GM13976 (cell line): ENCODE results near the gene SETD1B.

ENCODE experiments used
- DNase-seq: peaks from one replicate; pipeline ENCODE4 v3.0.0; 2012; ENCODE audit warnings: low spot score
- CTCF ChIP-seq: IDR thresholded peaks from 2 replicates; pipeline ENCODE4 v1.5.1; 2012; ENCODE audit warnings: borderline replicate concordance, mild to moderate bottlenecking; ENCODE audit not compliant: insufficient read depth; ENCODE audit errors: extremely low read depth, missing control alignments, control extremely low read depth
- in situ Hi-C: fragments of 300-500 bp; cut with MboI; formaldehyde crosslinking; loops from one replicate; pipeline ENCODE4 v1.12.0; 2022; ENCODE audit warnings: low sequenced_read_pairs, mixed read lengths, inconsistent platforms; ENCODE audit not compliant: unreplicated experiment

SETD1B gene

GRCh38 chr12:121813951-121814350, 10.1 kb downstream of the SETD1B start:
- no peak for TF ChIP-seq CTCF
- in situ Hi-C loops: no loop called here
- no peak for DNase-seq

GRCh38 chr12:121814429-121815119, 10.8 kb downstream of the SETD1B start:
- no peak for DNase-seq
- in situ Hi-C loops: no loop called here
- TF ChIP-seq CTCF: no peak

- DNase-seq: no peak
Observed at GRCh38 chr12:121815263-121815662, 11.5 kb downstream of the SETD1B start.

GRCh38 chr12:121816925-121817647, 13.3 kb downstream of the SETD1B start:
- no peak for TF ChIP-seq CTCF
- in situ Hi-C loops: no loop called here
- DNase-seq: no peak

More at GRCh38 chr12:121815263-121815662, 11.5 kb downstream of the SETD1B start:
- TF ChIP-seq CTCF: no peak
- in situ Hi-C loops: no loop called here

DNA sequence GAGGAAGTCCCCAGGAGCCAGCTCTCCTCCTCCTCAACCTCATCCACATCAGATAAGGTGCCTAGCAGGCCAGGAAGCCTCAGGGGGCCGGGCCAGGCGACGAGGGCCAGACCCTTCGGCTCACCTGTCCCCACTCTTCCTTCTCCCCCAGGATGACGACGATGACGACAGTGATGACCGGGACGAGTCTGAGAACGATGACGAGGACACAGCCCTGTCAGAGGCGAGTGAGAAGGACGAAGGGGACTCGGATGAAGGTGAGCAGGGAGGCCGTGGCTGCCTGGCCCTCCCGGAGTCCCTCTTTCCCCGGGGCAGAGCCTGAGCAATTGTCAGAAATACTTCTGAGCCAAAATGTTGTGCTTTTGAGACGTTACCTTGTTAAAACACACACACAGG, 13.8 kb downstream of the SETD1B start:
- DNase-seq: no peak
- TF ChIP-seq CTCF: no peak
- in situ Hi-C loops: no loop called here

DNA sequence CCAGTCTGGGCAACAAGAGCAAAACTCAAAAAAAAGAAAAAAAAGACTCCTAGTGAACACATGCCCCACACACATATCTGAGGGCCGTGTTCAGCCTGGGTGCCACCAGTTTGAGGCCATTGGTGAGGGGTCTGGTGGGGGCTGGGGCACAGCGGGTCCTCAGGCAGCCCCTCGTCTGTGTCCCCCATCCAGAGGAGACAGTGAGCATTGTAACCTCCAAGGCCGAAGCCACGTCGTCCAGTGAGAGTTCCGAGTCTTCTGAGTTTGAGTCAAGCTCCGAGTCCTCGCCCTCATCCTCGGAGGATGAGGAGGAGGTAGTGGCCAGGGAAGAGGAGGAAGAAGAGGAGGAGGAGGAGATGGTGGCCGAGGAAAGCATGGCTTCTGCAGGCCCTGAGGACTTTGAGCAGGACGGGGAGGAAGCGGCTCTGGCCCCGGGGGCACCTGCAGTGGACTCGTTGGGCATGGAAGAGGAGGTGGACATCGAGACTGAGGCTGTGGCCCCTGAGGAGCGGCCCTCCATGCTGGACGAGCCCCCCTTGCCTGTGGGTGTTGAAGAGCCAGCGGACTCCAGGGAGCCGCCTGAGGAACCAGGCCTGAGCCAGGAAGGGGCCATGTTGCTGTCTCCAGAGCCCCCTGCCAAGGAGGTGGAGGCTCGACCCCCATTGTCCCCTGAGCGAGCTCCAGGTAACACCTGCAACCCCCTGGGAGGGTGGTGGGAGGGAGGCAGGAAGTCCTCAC, 15.6 kb downstream of the SETD1B start:
- in situ Hi-C loops: no loop called here
- no peak for DNase-seq
- TF ChIP-seq CTCF: no peak
